Endothelial cell of umbilical vein (primary cell): ENCODE measurements around the gene DGKB. TPM values are rescaled to one million over a fixed set of nuclear protein-coding genes. Genes with fewer than 3 reads are reported as not detected.

Source experiments
- BruUV-seq: library from RNA; stranded (reverse); fragments of 400-500 nt; replicated peaks from 2 replicates; lab custom pipeline; 2021; lab: Mats Ljungman, UMichigan
- CTCF ChIA-PET: fragments of 300-600, 350-600 bp; sonication (Branson Sonifier 250); formaldehyde crosslinking; loops from one replicate; lab custom pipeline; 2021; ENCODE audit warnings: antibody characterized with exemption, inconsistent platforms; lab: Charles Lee
- POLR2A ChIA-PET: fragments of 300-600, 350-600 bp; sonication (Branson Sonifier 250); formaldehyde crosslinking; loops from one replicate; lab custom pipeline; 2021; ENCODE audit warnings: antibody characterized with exemption, inconsistent platforms; lab: Charles Lee
- DNase-seq: peaks from one replicate; pipeline ENCODE4 v3.0.0-alpha.2; 2011; ENCODE audit warnings: low read depth, low spot score
- FAIRE-seq: peaks from 2 replicates; lab custom pipeline; 2011; peaks lifted over from hg19 to GRCh38; lab: Jason Lieb, UNC
- H2AFZ ChIP-seq: 2 replicates; pipeline ENCODE4 v1.6.0; 2012; ENCODE audit warnings: low read depth, low read length, control low read depth, inconsistent platforms
- H3K27ac ChIP-seq: 2 replicates; pipeline ENCODE4 v1.5.1; 2011; ENCODE audit warnings: low read depth, mild to moderate bottlenecking, control low read depth, low read length, moderate library complexity; ENCODE audit not compliant: insufficient read depth
- H3K27me3 ChIP-seq, 2 experiments: 2 replicates each; pipeline versions ENCODE4 v1.6.0 to v1.6.1; 2011; ENCODE audit warnings: low read length in 2 of 2, mixed read lengths in 1 of 2; ENCODE audit not compliant: control insufficient read depth in 2 of 2, insufficient read depth in 2 of 2
- H3K36me3 ChIP-seq, 2 experiments: 2 replicates in 1 of 2; 3 replicates in 1 of 2; pipeline ENCODE4 v1.5.1; 2011; ENCODE audit warnings: low read length in 2 of 2, mild to moderate bottlenecking in 1 of 2, moderate library complexity in 1 of 2; ENCODE audit not compliant: control insufficient read depth in 2 of 2, insufficient read depth in 2 of 2; ENCODE audit errors: extremely low read depth in 1 of 2
- H3K4me1 ChIP-seq: 3 replicates; pipeline ENCODE4 v1.5.1; 2011; ENCODE audit warnings: mild to moderate bottlenecking, low read length; ENCODE audit not compliant: control insufficient read depth, insufficient read depth; ENCODE audit errors: extremely low read depth
- H3K4me2 ChIP-seq: 2 replicates; pipeline ENCODE4 v1.6.1; 2011; ENCODE audit warnings: low read length, control low read depth, mixed read lengths; ENCODE audit not compliant: insufficient read depth
- H3K4me3 ChIP-seq, 3 experiments: fragments of 200-600 bp in 1 of 3; sonication (generic), shearing (Covaris generic) in 1 of 3; replicated peaks in 1 of 3; 2 replicates each; pipeline ENCODE4 v1.5.1; 2011 to 2016; ENCODE audit warnings: control low read depth in 3 of 3, low read length in 3 of 3, mild to moderate bottlenecking in 2 of 3, inconsistent platforms in 1 of 3, low read depth in 1 of 3, moderate library complexity in 1 of 3; ENCODE audit not compliant: insufficient read depth in 1 of 3
- H3K79me2 ChIP-seq: 2 replicates; pipeline ENCODE4 v1.6.0; 2012; ENCODE audit warnings: low read length, inconsistent platforms; ENCODE audit not compliant: control insufficient read depth, insufficient read depth
- H3K9ac ChIP-seq: replicated peaks from 2 replicates; pipeline ENCODE3; 2011; ENCODE audit warnings: low read length, control low read depth; ENCODE audit not compliant: insufficient read depth; ENCODE audit errors: extremely low read depth
- H3K9me1 ChIP-seq: replicated peaks from 3 replicates; pipeline ENCODE4 v1.6.0; 2011; ENCODE audit warnings: mild to moderate bottlenecking, low read length; ENCODE audit not compliant: control insufficient read depth, insufficient read depth; ENCODE audit errors: extremely low read depth
- H3K9me3 ChIP-seq: replicated peaks from 2 replicates; pipeline ENCODE4 v1.5.1; 2012; ENCODE audit warnings: low read length, inconsistent platforms; ENCODE audit not compliant: control insufficient read depth, insufficient read depth
- H4K20me1 ChIP-seq: replicated peaks from 2 replicates; pipeline ENCODE3; 2011; ENCODE audit warnings: mild to moderate bottlenecking, low read length; ENCODE audit not compliant: control insufficient read depth, insufficient read depth; ENCODE audit errors: extremely low read depth
- CTCF ChIP-seq, 2 donors: IDR thresholded peaks; 1 replicate in 1 of 2; 2 replicates in 1 of 2; pipeline ENCODE4 v1.5.1; 2011; ENCODE audit warnings: low read length in 2 of 2, mild to moderate bottlenecking in 2 of 2, moderate library complexity in 2 of 2, control low read depth in 1 of 2, inconsistent platforms in 1 of 2, low read depth in 1 of 2; ENCODE audit not compliant: insufficient read depth in 1 of 2; ENCODE audit errors: extremely low read depth in 1 of 2
- EZH2 ChIP-seq: IDR thresholded peaks from 2 replicates; pipeline ENCODE4 v1.6.1; 2012; ENCODE audit warnings: borderline replicate concordance, low read depth, mild to moderate bottlenecking, moderate library complexity, low read length, inconsistent platforms; ENCODE audit not compliant: severe bottlenecking
- FOS ChIP-seq: IDR thresholded peaks from 2 replicates; pipeline ENCODE4 v1.6.1; 2011; ENCODE audit warnings: mild to moderate bottlenecking, low read length, moderate library complexity, borderline replicate concordance; ENCODE audit not compliant: insufficient read depth
- GATA2 ChIP-seq: IDR thresholded peaks from 2 replicates; pipeline ENCODE4 v1.7.0; 2011; ENCODE audit warnings: low read depth, mild to moderate bottlenecking, moderate library complexity, mixed read lengths, low read length; ENCODE audit not compliant: insufficient read length, insufficient read depth
- JUN ChIP-seq: IDR thresholded peaks from 2 replicates; pipeline ENCODE4 v1.6.1; 2011; ENCODE audit warnings: borderline replicate concordance, low read depth; ENCODE audit not compliant: insufficient read length, insufficient read depth
- MAX ChIP-seq: IDR thresholded peaks from 2 replicates; pipeline ENCODE4 v1.6.1; 2011; ENCODE audit not compliant: insufficient read depth, insufficient read length
- MYC ChIP-seq: IDR thresholded peaks from one replicate; pipeline ENCODE4 v1.6.1; 2011; ENCODE audit warnings: mild to moderate bottlenecking, low read depth, low read length
- POLR2A ChIP-seq: IDR thresholded peaks from 2 replicates; pipeline ENCODE4 v1.6.1; 2012; ENCODE audit warnings: low read depth, mild to moderate bottlenecking, control low read depth, low read length
- POLR2AphosphoS5 ChIP-seq: IDR thresholded peaks from 2 replicates; pipeline ENCODE4 v1.6.1; 2012; ENCODE audit warnings: low read depth, mild to moderate bottlenecking, control low read depth, low read length, moderate library complexity; ENCODE audit not compliant: insufficient read depth
- dilution Hi-C: fragments of 300-500 bp; cut with MboI; formaldehyde crosslinking; loops from one replicate; pipeline ENCODE4 v1.15.0; 2019; ENCODE audit warnings: low sequenced_read_pairs; ENCODE audit not compliant: extremely low pct_ligation_motif_present
- intact Hi-C: fragments of 100-400 bp; cut with micrococcal nuclease; formaldehyde crosslinking; loops from one replicate; pipeline ENCODE4 v1.10.0; 2022
- polyA plus RNA-seq, 4 experiments: library from polyadenylated mRNA; depleted of rRNA in 3 of 4; stranded (reverse) in 3 of 4; unstranded in 1 of 4; fragments of >200 nt; gene quantifications; 2 replicates each; pipeline versions ENCODE4 v1.2.1 to v1.2.3, GENCODE V29; 2011 to 2012; ENCODE audit warnings: missing spikeins in 1 of 4
- total RNA-seq: library from RNA; stranded (reverse); gene quantifications from 2 replicates; pipeline ENCODE4 v1.2.3, GENCODE V29; 2021

Gene DGKB
- total and polyA plus RNA-seq, 2 donors (not counting 3 experiments of a cell fraction or from before 2014, with no cell fraction given), result not detected

- peak overlapping the region; percentile 77 for H2AFZ ChIP-seq
- POLR2A ChIA-PET, result no interaction called here
- intact Hi-C loops (no loop called here), dilution Hi-C loops (no loop called here)
- no peaks in the 10 kb centered on the region for H4K20me1 ChIP-seq
- H3K9ac ChIP-seq, result no peak overlapping the region
- no peaks in the 10 kb centered on the region for H3K9me1 ChIP-seq
- TF ChIP-seq MYC, result no peak
- TF ChIP-seq FOS, result no peak
- CTCF ChIA-PET, result interaction anchor here (4.8 kb wide), 1 partner anchor 302 kb away, joined by 29 read pairs; no protein-coding TSS in a partner anchor
- BruUV-seq, result no TSS peak
- peaks cover 7% of the 10 kb centered on the region for H3K4me1 ChIP-seq
- DNase-seq (peak; percentile 47), FAIRE-seq (no peak)
- H3K27me3 ChIP-seq, result no peaks in the 10 kb centered on the region
- H3K9me3 ChIP-seq, result no peaks in the 10 kb centered on the region
- no peaks in the 10 kb centered on the region for H3K79me2 ChIP-seq
- no peaks in the 10 kb centered on the region for H3K36me3 ChIP-seq
- no peak overlapping the region for H3K4me3 ChIP-seq
- H3K4me2 ChIP-seq, result peak overlapping the region; percentile 37
- no peak overlapping the region for H3K27ac ChIP-seq
Observed at GRCh38 chr7:14714161-14714728, 188.3 kb downstream of the DGKB start.

DNA sequence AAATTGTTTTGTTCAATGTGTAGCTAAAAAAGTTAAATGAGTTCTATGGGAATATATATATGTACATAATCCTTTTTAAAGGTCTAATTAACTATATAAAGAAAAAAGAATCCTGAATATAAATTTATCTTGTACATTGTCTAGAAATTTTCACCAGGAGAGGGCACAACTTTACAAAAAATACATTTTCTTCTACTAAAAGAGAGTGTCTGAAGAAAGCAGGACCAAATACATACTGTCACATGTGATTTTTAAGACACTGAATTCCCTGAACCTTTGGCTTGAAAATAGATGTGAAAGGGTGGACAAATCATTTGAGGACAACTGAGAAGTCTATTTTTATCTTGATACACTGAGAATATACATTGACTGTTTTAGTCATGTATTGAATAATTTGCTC lies 204.3 kb downstream of the DGKB start:
- Histone ChIP-seq H3K9me1 (no peaks in the 10 kb centered on the region), H2AFZ (no peak overlapping the region), H3K27me3 (no peaks in the 10 kb centered on the region), H3K9ac (no peak overlapping the region), H3K36me3 (no peaks in the 10 kb centered on the region), H3K27ac (no peak overlapping the region), H3K4me3 (no peak overlapping the region), H4K20me1 (no peaks in the 10 kb centered on the region), H3K9me3 (no peaks in the 10 kb centered on the region), H3K4me1 (no peaks in the 10 kb centered on the region), H3K4me2 (no peak overlapping the region), H3K79me2 (no peaks in the 10 kb centered on the region)
- ChIA-PET CTCF (interaction anchor here (0.6 to 1.0 kb wide), 7 partner anchors 11 to 1867 kb away, joined by 3 to 22 read pairs (median 7); no protein-coding TSS in a partner anchor), POLR2A (interaction anchor here (0.6 kb wide), 1 partner anchor 1688 kb away, joined by 3 read pairs; no protein-coding TSS in a partner anchor)
- DNase-seq (peak; percentile 29), FAIRE-seq (no peak)
- intact Hi-C loops (loop anchor here (1.0 kb wide), 1 partner anchor 318 kb away; no protein-coding TSS in a partner anchor), dilution Hi-C loops (no loop called here)
- no TSS peak for BruUV-seq
- TF ChIP-seq GATA2 (no peak), EZH2 (no peak), MAX (no peak), MYC (no peak), POLR2A (no peak), CTCF (IDR thresholded peaks at IDR 0.05; ENCODE audit: extremely low read depth in 1 of 2, insufficient read depth in 1 of 2, low read depth in 1 of 2, low read length in 2 of 2) (no peak), JUN (no peak), POLR2AphosphoS5 (no peak), FOS (no peak)
